IPS-18c (cell line): ENCODE measurements around the gene RBMY1A1.
"Not testable (repeated sequence)": the region's sequence is repeated elsewhere in the genome, so short reads cannot be mapped to it uniquely, and the experiment has no call there.

Experiments used
- H3K4me3 ChIP-seq: 2 replicates; pipeline ENCODE4 v1.7.0; 2013; ENCODE audit warnings: low read depth, mild to moderate bottlenecking, low read length, moderate library complexity; ENCODE audit not compliant: insufficient read depth
- H3K9me3 ChIP-seq: one replicate; pipeline ENCODE4 v1.6.1; 2013; ENCODE audit warnings: mild to moderate bottlenecking, low read length, moderate library complexity; ENCODE audit not compliant: control insufficient read depth, insufficient read depth

The RBMY1A1 gene

GRCh38 chrY:21534579-21534978 lies at the start of gene RBMY1A1:
RBMY1A1 (plus strand) TSS chrY:21534879; CDS start chrY:21536892, 2,013 bp downstream.
- not testable (repeated sequence) for H3K9me3 ChIP-seq, H3K4me3 ChIP-seq

- not testable (repeated sequence) for H3K4me3 ChIP-seq, H3K9me3 ChIP-seq
These were observed 23.6 kb upstream of the RBMY1A1 start, which contains the start of gene RBMY1B for GRCh38 chrY:21511038-21511437. RBMY1B (plus strand) TSS chrY:21511338; CDS start chrY:21513351, 2,013 bp downstream.

GRCh38 chrY:21559316-21559984 lies 24.8 kb downstream of the RBMY1A1 start:
- H3K4me3 ChIP-seq, H3K9me3 ChIP-seq: not testable (repeated sequence)

- no peaks in the 10 kb centered on the region for H3K9me3 ChIP-seq
These were observed 50.8 kb downstream of the RBMY1A1 start for GRCh38 chrY:21585449-21585848.

GRCh38 chrY:21586454-21586853 lies 51.8 kb downstream of the RBMY1A1 start:
- not testable (repeated sequence) for H3K9me3 ChIP-seq, H3K4me3 ChIP-seq

More at GRCh38 chrY:21585449-21585848, 50.8 kb downstream of the RBMY1A1 start:
- H3K4me3 ChIP-seq = no peak overlapping the region

- Histone ChIP-seq H3K9me3 (no peaks in the 10 kb centered on the region), H3K4me3 (no peak overlapping the region)
These were observed 57.4 kb downstream of the RBMY1A1 start for GRCh38 chrY:21592059-21592458.

GRCh38 chrY:21596287-21596686 lies 61.6 kb downstream of the RBMY1A1 start:
- not testable (repeated sequence) for H3K9me3 ChIP-seq, H3K4me3 ChIP-seq
